KMS-11 (cell line): ENCODE measurements around the gene CSNK1D.
"Not testable (repeated sequence)": the region's sequence is repeated elsewhere in the genome, so short reads cannot be mapped to it uniquely, and the experiment has no call there.

Source experiments
- H2AFZ ChIP-seq: fragments of 200-600 bp; sonication (generic); 2 replicates; pipeline ENCODE4 v1.6.1; 2016; ENCODE audit warnings: antibody characterized with exemption, mixed run types, low read depth
- H3K27ac ChIP-seq: fragments of 200-600 bp; sonication (generic); 2 replicates; pipeline ENCODE4 v1.6.1; 2016; ENCODE audit warnings: mild to moderate bottlenecking, mixed run types
- H3K27me3 ChIP-seq: fragments of 200-600 bp; sonication (generic); 2 replicates; pipeline ENCODE4 v1.6.1; 2017; ENCODE audit warnings: mild to moderate bottlenecking, low read depth, mixed run types, moderate library complexity; ENCODE audit not compliant: insufficient read depth
- H3K36me3 ChIP-seq: fragments of 200-600 bp; sonication (generic); 2 replicates; pipeline ENCODE4 v1.6.1; 2017; ENCODE audit warnings: mild to moderate bottlenecking, mixed run types; ENCODE audit not compliant: insufficient read depth
- H3K4me1 ChIP-seq: fragments of 200-600 bp; sonication (generic); 2 replicates; pipeline ENCODE4 v1.6.1; 2016; ENCODE audit warnings: mild to moderate bottlenecking, low read depth, mixed run types; ENCODE audit not compliant: poor library complexity, severe bottlenecking
- H3K4me2 ChIP-seq: fragments of 200-600 bp; sonication (generic); 2 replicates; pipeline ENCODE4 v1.7.0; 2016; ENCODE audit warnings: mild to moderate bottlenecking, mixed run types
- H3K4me3 ChIP-seq: fragments of 200-600 bp; sonication (generic); IDR thresholded peaks from 2 replicates; pipeline ENCODE4 v1.6.1; 2017; ENCODE audit warnings: low read depth, low read length, mixed read lengths; ENCODE audit not compliant: insufficient read depth
- H3K79me2 ChIP-seq: fragments of 200-600 bp; sonication (generic); 2 replicates; pipeline ENCODE4 v1.6.1; 2016; ENCODE audit warnings: low read depth, mixed run types; ENCODE audit not compliant: insufficient read depth
- H3K9ac ChIP-seq: fragments of 200-600 bp; sonication (generic); 2 replicates; pipeline ENCODE4 v1.6.1; 2016; ENCODE audit warnings: mild to moderate bottlenecking, mixed run types
- H4K20me1 ChIP-seq: fragments of 200-600 bp; sonication (generic); 2 replicates; pipeline ENCODE4 v1.6.1; 2016; ENCODE audit warnings: mild to moderate bottlenecking, mixed run types; ENCODE audit not compliant: insufficient read depth
- TF ChIP-seq, protein P1 (sequence below): fragments of 200-600 bp; sonication (generic); conservative IDR thresholded peaks from 2 replicates; pipeline ENCODE4 v1.6.1; 2017; ENCODE audit warnings: low read depth, mild to moderate bottlenecking, antibody characterized with exemption, low read length, moderate library complexity, mixed read lengths

The CSNK1D gene

DNA sequence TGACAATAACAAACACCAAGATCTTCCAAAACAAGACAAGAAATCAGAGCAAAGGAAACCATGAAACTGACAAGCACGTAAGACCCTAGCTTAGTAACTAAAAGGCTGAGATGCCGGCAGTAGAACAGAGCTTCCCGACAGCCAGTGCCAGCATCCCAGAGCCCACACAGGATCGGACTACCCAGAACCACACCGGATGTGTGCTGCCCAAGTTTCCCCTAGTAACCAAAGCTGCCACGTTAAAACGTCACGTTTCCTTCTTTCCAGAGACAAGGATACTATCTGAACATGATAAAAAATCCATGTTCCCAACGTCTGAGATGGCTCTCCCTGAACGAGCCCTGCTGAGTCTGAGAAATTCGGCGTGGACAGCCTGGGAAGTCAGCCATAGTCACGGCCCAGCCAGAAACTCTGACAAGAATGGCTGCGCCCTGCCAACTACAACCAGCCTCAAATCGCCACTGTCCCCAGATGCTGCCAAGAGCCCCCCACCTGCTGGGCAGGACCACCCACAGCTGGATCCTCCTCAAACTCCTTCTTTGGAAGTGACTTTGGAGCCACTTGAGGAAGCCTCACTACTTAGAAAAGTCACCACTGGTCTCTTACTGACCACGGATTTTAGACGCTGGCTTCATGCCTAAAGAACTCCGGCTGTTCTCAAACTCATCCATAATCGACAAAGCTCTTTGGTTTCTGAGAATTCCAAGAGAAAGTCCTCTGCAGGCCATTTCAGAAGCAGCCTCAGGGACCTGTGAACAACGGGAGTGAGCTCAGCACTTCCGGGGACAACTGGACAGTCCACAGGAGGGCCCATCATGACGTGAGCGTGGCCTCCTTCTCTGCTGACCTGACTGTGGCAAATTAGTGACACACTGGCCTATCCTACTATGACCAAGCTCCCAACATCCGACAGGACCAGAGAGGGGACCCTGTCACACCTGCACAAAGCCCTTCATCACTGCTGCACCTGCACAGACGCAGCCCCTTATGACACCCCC, 77.5 kb downstream of the CSNK1D start:
- Histone ChIP-seq H4K20me1 (no peaks in the 10 kb centered on the region), H3K27ac (no peak overlapping the region), H3K4me1 (peaks cover 9% of the 10 kb centered on the region), H3K9ac (no peak overlapping the region), H2AFZ (no peak overlapping the region), H3K79me2 (no peaks in the 10 kb centered on the region), H3K4me2 (no peak overlapping the region), H3K27me3 (no peaks in the 10 kb centered on the region), H3K36me3 (no peaks in the 10 kb centered on the region), H3K4me3 (no peak overlapping the region)
- TF ChIP-seq, protein P1, sequence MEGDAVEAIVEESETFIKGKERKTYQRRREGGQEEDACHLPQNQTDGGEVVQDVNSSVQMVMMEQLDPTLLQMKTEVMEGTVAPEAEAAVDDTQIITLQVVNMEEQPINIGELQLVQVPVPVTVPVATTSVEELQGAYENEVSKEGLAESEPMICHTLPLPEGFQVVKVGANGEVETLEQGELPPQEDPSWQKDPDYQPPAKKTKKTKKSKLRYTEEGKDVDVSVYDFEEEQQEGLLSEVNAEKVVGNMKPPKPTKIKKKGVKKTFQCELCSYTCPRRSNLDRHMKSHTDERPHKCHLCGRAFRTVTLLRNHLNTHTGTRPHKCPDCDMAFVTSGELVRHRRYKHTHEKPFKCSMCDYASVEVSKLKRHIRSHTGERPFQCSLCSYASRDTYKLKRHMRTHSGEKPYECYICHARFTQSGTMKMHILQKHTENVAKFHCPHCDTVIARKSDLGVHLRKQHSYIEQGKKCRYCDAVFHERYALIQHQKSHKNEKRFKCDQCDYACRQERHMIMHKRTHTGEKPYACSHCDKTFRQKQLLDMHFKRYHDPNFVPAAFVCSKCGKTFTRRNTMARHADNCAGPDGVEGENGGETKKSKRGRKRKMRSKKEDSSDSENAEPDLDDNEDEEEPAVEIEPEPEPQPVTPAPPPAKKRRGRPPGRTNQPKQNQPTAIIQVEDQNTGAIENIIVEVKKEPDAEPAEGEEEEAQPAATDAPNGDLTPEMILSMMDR, result no peak

DNA sequence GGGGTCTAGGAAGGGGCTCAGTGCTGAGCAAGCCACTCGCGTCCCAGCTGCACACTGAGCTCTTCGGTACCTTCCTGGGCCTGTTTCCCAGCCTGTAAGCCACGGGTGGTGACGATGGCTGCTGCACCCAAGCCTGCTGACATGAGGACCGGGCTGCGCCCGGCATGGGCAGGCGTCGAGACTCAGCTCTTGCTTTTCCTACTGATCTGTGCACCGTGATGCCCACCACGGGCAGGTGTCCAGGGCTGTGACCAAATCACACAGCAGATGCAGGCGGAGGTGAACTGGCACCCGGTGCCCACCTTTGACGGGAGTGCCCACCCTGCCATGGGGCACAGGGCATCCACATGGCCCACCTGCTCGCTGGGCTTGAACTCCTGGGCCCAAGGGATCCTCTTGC, 78.7 kb downstream of the CSNK1D start:
- H3K4me1 ChIP-seq, result peaks cover 9% of the 10 kb centered on the region
- no peaks in the 10 kb centered on the region for H3K36me3 ChIP-seq
- H3K79me2 ChIP-seq, result no peaks in the 10 kb centered on the region
- no peaks in the 10 kb centered on the region for H4K20me1 ChIP-seq
- TF ChIP-seq, protein P1, result no peak
- no peak overlapping the region for H3K27ac ChIP-seq
- no peak overlapping the region for H2AFZ ChIP-seq
- no peak overlapping the region for H3K4me3 ChIP-seq
- H3K4me2 ChIP-seq, result no peak overlapping the region
- no peak overlapping the region for H3K9ac ChIP-seq
- H3K27me3 ChIP-seq, result no peaks in the 10 kb centered on the region

DNA sequence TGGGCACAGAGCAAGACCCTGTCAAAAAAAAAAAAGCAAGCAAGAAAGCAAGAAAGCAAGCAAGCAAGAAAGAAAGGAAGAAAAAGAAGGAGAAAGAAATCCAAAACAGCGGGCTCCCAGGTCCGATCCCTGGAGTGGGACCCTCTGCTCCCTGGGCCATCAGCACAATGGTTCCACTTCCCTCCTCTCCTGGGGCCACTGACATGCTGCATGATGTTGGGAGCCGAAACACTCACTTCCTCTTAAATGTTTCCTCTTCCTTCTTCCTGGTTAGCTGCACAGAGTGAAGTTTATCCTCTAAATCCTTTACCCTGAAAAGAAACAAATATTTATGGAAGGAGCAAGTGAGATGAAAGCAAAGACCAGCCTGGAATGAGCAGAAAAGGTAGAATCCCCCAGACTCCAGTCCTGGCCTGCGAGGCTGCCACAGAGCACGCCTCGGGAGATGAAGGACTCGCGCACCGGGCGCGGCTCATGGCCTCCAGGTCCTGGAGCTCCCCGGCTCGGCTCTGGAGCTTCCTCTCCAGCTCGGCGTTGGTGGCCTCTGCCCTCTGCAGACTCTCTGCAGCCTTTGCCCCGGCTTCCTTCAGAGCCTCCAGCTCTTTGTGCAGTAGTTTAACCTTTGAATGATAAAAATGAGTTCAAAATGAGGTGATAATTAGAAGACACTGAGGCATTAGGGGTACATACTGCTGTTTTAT, 79.8 kb downstream of the CSNK1D start:
- no peak overlapping the region for H3K9ac ChIP-seq
- no peaks in the 10 kb centered on the region for H3K36me3 ChIP-seq
- H3K27me3 ChIP-seq, result no peaks in the 10 kb centered on the region
- no peaks in the 10 kb centered on the region for H4K20me1 ChIP-seq
- no peak overlapping the region for H3K4me3 ChIP-seq
- H3K4me1 ChIP-seq, result peaks cover 9% of the 10 kb centered on the region
- H3K79me2 ChIP-seq, result no peaks in the 10 kb centered on the region
- H3K27ac ChIP-seq, result no peak overlapping the region
- no peak overlapping the region for H2AFZ ChIP-seq
- TF ChIP-seq, protein P1, result no peak
- no peak overlapping the region for H3K4me2 ChIP-seq

DNA sequence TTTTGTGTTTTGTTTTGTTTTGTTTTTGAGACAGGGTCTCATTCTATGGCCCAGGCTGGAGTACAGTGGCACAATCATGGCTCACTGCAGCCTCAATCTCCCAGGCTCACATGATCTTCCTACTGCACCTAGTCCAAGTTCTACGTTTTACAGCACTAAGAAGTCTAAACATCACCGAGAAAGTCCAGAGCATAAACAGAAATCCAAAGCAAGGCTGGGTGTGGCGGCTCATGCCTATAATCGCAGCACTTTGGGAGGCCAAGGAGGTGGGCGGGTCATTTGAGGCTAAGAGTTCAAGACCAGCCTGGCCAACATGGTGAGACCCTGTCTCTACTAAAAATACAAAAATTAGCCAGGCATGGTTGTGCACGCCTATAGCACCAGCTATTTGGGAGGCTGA, 80.5 kb downstream of the CSNK1D start:
- H3K79me2 ChIP-seq, H3K4me1 ChIP-seq, H3K36me3 ChIP-seq, H4K20me1 ChIP-seq, H3K9ac ChIP-seq, H3K4me3 ChIP-seq, H2AFZ ChIP-seq, H3K27me3 ChIP-seq, H3K27ac ChIP-seq, H3K4me2 ChIP-seq: not testable (repeated sequence)
